Astrocyte of the hippocampus (primary cell): ENCODE data around the gene NEB.
"Not testable (repeated sequence)": the region's sequence is repeated elsewhere in the genome, so short reads cannot be mapped to it uniquely, and the experiment has no call there.

Experiments
- DNase-seq: peaks from one replicate; pipeline ENCODE4 v3.0.0; 2011; ENCODE audit warnings: low read depth, low spot score

The NEB gene

DNA sequence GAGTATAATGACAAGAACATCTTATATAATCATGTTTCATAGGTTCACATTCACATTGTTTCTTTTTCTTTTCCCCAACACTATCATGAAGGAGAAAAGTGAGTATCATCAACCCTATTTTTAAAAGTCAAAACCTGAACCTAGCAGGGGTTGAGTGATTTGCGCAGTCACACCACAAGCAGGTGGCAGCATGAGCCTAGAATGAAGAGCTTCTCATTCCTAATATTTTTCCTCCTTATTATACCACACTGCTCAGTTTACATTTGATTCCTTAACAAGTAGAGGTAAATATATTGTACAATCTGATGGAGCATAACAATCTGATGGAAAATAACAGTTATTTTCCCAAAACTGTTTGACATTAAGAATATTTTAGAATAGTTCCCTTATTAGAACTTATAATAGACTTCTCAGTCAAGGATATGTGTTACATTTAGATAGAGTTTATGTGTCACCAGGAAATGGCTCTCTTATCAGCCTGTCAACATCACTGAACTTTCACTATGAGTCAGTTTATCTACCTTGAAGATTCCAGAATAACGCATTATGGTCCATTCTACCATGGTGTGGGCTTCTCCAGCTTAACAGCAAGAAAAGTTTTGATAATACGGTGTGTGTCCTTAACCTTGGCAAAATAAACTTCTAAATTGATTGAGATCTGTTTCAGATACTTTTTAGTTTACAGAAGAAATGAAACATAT is 119.5 kb downstream of the NEB start:
- no peak for DNase-seq

DNA sequence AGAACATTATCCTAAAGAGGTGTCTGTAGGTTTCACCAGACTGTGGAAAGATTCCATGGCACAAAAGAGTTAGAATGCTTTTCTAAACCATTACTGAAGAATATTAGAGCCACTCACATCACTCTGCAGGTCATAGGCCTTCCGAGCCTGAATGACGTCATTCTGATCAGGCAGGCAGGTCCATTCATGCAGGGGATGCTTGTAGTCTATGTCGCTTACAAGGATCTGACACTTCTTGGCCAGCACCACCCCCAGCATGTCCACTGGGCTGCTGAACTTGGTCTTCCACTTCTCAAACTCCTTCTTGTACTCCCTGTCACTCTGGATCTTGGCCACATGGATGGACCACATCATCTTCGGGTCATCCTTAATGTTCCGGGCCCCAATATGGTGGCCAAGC is 120.1 kb downstream of the NEB start:
- DNase-seq, result no peak

DNA sequence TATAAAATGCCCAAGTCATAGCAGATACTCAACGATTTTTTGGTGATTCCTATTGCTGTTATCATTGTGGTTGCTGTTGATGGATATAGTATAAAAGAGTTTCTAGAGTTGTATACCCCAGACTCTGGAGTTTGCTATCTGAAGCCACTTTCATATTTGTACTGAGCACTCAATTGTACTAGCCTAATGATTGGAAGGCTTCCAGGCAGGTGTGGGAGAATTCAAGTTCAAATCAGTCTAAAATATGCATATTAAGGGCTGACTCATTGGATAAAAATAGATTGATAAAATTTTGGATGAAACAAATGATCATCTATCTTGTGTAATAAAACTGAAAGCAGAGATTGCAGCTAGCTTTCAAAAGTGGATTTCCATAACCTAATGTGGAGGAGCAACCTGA is 122.9 kb downstream of the NEB start:
- no peak for DNase-seq

DNA sequence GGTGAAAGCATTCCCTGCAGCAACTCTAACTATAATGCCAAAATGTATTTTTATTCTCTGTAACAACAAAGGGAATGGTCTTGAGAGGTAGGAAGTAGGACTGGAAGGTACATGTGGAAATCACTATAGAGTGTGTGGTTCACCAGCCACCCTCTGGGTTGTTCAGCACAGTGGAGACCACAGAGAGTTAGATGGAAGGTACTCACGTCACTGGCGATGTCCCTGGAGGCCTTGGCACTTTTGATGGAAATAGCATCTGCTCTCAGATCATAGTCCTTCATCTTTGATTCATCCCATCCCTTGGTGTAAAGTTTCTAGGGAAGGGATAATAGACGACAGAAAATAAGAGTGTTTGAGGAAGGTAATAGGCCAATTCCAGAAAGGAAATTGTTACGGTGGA is 124.0 kb downstream of the NEB start:
- no peak for DNase-seq

DNA sequence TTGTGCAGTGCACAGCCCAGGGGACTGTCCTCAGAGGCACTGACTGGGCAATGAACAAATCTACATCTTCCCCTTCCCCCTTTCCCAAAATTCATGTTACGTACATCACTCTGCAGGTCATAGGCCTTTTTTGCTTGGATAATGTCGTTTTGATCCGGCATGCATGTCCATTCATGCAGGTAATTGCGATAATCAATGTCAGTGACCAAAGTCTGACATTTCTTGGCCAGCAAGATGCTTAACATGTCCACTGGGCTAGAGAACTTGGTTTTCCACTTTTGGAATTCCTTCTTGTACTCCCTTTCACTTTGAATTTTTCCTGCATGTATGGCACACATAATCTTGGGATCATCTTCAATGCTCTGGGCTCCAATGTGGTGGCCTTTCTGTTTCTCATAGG is 124.6 kb downstream of the NEB start:
- no peak for DNase-seq

DNA sequence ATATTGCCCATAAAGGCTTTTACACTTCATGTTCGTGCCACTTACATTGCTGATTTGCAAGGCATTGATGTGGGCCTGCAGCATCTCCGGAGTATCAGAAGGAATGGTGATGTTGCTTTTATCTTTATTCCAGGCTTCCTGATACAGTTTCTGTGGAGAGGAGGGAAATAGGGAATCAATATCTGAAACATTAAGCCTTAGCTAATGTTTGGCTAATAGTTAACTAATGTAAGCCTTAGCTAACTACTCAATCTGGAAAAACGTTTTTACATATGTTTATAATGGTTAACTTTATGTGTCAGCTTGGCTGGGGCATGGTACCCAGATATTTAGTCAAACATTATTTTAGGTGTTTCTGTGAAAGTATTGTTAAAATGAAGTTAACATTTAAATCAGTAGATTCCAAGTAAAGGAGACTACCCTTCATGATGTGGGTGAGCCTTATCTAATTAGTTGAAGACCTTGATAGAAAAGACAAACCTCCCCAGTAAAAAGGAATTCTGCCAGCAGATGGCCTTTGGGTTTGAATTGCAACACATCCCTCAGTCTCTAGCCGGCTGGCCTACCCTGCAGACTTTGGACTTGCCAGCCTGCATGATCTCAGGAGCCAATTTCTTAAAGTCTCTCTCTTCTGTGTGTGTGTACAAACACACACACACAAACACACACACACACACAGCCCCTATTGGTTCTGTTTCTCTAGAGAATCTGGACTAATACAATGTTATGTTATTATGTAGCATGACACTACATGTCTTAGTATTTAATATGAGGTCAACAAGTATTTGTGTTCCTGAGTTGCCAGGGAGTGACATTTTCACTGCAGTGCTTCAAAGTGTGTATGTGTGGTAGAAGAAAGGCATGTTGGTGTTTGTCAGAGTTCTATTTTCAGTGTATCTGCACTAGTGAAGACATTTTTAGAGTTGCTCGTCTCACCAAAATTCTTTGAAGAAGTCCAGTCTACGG is 126.5 kb downstream of the NEB start:
- not testable (repeated sequence) for DNase-seq

DNA sequence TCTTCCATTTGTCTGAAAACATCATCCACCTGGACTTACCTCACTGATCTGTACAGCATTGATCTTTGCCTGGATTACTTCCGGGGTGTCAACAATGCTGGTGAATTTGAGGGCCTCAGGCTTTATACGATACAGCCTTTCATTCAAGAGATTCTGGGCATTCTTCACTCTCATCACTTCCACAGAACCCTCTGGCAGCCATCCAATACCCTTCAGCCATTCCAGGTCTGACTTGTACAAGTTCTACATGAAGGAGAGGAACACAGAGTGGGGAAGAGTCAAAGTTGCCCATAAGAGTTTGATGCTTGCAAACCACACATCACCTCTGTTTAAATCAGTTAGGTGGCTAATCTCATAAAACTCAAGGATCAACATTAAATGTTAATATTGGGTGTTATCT is 130.7 kb downstream of the NEB start:
- DNase-seq, result not testable (repeated sequence)

DNA sequence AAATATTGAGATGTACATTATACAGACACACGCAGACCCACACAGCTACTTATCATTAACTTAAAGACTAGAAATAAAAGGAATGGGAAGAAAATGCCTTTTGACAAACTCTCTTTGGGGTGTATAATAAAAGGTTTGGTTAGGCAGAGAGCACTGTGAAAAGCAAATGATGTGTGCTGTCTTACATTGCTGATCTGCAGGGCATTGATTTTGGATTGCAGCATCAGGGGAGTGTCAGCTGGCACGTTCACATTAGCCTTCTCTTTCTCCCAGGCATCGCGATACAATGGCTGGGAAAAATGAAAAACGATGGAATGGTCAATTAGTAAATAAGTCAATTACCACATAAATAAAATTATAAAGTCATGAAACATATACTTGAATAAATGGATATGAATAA is 131.9 kb downstream of the NEB start:
- not testable (repeated sequence) for DNase-seq

DNA sequence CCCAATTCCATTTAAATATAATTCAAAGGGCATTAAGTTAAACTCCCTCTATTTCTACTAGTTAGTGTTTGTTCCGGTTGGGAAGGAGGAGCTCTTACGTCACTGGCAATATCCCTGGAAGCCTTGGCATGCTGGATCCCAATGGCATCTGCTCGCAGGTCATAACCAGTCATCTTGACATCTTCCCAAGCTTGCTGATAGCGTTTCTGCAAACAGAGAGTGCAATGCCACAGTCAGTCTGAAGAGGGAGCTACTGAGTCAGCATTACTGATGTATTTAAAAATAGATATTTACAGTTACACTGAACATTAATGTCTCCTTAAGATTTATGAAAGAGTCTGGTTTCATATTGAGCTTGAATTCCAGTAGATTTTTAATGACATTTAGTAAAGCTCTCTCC is 132.5 kb downstream of the NEB start:
- DNase-seq, result not testable (repeated sequence)

DNA sequence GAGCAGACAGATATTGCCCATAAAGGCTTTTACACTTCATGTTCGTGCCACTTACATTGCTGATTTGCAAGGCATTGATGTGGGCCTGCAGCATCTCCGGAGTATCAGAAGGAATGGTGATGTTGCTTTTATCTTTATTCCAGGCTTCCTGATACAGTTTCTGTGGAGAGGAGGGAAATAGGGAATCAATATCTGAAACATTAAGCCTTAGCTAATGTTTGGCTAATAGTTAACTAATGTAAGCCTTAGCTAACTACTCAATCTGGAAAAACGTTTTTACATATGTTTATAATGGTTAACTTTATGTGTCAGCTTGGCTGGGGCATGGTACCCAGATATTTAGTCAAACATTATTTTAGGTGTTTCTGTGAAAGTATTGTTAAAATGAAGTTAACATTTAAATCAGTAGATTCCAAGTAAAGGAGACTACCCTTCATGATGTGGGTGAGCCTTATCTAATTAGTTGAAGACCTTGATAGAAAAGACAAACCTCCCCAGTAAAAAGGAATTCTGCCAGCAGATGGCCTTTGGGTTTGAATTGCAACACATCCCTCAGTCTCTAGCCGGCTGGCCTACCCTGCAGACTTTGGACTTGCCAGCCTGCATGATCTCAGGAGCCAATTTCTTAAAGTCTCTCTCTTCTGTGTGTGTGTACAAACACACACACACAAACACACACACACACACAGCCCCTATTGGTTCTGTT is 137.2 kb downstream of the NEB start:
- not testable (repeated sequence) for DNase-seq

DNA sequence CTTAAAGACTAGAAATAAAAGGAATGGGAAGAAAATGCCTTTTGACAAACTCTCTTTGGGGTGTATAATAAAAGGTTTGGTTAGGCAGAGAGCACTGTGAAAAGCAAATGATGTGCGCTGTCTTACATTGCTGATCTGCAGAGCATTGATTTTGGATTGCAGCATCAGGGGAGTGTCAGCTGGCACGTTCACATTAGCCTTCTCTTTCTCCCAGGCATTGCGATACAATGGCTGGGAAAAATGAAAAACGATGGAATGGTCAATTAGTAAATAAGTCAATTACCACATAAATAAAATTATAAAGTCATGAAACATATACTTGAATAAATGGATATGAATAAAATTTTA is 142.4 kb downstream of the NEB start:
- DNase-seq, result not testable (repeated sequence)

DNA sequence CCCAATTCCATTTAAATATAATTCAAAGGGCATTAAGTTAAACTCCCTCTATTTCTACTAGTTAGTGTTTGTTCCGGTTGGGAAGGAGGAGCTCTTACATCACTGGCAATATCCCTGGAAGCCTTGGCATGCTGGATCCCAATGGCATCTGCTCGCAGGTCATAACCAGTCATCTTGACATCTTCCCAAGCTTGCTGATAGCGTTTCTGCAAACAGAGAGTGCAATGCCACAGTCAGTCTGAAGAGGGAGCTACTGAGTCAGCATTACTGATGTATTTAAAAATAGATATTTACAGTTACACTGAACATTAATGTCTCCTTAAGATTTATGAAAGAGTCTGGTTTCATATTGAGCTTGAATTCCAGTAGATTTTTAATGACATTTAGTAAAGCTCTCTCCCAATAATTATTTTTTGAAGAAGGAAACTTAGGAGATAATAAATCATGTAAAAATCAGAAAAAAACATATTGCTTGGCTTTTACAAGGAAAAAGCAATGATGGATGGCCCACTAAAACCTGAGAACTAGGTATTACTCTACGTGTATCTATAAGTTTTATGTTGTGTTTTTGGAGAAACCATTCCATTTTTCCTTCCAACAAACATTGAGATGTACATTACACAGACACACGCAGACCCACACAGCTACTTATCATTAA is 142.9 kb downstream of the NEB start:
- not testable (repeated sequence) for DNase-seq

DNA sequence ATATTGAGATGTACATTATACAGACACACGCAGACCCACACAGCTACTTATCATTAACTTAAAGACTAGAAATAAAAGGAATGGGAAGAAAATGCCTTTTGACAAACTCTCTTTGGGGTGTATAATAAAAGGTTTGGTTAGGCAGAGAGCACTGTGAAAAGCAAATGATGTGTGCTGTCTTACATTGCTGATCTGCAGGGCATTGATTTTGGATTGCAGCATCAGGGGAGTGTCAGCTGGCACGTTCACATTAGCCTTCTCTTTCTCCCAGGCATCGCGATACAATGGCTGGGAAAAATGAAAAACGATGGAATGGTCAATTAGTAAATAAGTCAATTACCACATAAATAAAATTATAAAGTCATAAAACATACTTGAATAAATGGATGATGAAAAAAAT is 153.0 kb downstream of the NEB start:
- DNase-seq, result not testable (repeated sequence)

DNA sequence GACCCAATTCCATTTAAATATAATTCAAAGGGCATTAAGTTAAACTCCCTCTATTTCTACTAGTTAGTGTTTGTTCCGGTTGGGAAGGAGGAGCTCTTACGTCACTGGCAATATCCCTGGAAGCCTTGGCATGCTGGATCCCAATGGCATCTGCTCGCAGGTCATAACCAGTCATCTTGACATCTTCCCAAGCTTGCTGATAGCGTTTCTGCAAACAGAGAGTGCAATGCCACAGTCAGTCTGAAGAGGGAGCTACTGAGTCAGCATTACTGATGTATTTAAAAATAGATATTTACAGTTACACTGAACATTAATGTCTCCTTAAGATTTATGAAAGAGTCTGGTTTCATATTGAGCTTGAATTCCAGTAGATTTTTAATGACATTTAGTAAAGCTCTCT is 153.6 kb downstream of the NEB start:
- DNase-seq, result not testable (repeated sequence)

DNA sequence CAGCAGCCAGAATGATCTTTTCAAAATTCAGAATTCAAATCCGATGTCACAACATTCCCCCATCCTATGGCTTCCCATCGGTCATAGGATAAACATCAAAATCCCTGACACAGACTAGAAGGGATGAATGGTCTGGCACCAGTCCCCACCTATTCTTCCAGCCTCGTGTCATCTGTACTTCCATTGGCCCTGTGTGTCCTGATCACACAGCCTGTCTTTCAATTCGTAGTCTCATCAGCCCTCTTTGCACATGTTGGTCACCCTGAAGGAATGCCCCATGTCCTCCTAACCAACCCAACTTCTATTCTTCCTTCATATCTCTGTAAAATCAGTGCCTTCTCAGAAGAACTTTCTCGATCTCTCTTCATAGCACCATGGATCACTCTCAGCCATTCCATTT is 157.2 kb downstream of the NEB start:
- DNase-seq, result no peak

DNA sequence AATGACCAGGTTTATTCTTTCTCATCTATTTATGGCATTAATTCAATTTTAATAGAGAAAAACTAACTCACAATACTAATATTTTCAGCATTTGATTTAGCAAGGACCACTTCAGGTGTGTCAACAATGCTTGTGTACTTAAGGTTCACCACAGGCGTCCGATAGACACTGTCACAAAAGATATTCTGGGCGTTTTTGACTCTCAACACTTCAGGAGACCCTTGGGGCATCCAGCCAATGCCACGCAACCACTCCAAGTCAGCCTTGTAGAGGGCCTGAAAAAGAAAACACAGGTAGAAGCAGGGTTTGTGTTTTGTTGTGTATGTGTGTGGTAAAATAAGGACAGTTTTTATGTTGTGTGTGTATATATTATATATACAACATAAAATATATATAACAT is 158.2 kb downstream of the NEB start:
- DNase-seq, result no peak

DNA sequence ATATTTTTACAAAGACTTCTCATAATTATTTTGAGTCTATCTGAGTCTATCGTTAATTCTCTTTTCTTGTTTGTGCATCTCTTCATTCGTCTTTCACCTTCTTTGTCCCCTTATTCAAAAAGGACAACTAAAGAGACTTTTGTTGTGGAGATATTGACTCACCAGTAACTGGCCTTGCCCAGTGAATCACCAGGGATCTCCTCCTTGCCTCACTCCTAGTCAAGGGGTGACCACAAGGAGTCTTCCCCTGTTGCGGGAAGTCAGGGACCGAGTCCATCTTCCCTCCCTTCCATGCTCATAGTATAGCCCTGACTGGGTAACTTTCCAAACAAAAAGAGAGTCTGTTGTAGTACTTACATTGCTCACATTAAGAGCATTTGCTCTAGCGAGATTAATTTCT is 158.9 kb downstream of the NEB start:
- DNase-seq, result peak; percentile 26

DNA sequence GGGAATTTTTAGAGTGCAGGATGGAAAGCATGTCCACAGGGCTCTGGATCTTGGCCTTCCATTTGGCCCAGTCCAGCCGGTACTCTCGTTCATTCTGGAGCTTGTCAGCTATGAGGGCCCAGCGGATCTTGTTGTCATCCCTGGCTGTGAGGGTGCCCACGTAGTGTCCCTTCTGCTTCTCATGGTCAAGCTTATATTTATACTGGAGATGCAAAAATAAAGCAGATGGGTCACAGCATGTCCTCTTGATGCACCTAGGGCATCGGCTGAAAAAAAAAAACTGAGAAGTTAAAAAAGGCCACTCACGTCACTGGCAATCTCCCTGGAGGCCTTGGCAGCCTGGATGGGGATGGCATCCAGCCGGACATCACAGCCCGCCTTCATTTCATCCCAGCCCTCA is 164.1 kb downstream of the NEB start:
- DNase-seq, result no peak

DNA sequence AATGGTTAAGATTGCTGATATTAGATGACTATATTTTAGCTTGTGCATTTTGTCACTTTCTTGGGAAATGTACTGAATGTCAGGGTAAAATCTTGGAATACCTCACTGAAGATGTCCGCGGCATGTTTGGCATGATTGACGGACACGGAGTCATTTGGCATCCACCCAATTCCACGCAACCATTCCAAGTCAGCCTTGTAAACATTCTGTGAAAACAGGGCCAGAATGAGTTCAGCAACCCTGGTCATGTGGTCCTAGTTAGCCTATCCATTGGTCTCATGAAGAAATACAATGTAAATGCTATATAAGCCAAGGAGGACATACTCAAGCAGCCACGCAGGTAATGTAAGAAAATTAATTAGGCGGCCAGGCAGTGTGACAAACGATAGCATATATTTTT is 165.1 kb downstream of the NEB start:
- no peak for DNase-seq

DNA sequence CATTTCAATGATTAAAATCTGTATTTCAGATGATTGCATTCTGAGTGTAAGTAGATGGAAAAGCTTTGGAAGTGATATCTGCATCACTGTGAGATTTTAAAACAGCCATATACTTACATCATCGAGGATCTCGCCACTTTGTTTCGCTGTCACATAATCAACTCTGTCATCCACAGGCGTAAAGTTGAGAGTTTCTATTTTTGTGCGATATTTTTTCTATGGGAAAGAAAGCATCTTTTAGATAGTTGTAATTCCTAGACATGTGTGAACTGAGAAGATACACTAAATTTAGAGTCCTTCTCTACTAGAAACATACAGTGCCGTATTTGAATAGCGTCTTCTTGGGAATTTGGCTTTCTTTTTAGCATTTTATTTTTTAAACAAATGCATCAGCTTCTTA is 165.8 kb downstream of the NEB start:
- no peak for DNase-seq

DNA sequence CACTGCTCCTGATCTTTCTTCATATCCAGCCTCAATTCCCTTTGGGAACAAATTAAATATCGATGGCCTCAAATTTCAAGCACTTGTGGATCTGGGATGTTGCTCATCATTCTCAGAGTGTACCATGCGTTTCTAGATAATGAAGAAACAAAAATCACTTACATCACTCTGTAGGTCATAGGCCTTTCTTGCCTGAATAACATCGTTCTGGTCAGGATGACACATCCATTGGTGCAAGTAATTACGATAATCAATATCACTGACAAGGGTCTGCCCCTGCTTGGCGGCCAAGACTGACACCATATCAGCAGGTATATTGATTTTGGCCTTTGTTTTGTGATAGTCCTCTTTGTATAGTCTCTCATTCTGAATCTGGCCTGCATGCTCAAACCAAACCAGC is 167.3 kb downstream of the NEB start:
- no peak for DNase-seq

DNA sequence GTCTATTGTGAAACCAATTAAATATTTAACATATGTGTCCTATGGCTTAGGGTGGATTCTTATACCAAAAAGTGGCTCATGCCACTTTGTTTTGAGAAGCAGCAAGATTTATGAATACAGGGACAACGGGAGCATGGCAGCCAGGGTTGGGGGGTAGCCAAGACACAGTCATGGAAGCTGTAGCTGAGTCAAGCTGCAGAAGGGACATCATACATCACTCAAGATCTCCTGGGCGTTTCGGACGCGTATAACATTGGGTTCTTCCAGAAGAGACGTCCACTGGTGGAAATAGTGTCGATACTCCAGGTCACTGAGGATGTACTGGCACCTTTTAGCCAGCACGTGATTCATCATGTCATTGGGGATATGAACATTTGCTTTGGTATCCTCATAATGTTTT is 171.9 kb downstream of the NEB start:
- DNase-seq, result no peak
